GM21786 (cell line): ENCODE measurements around the gene PRCD.

ENCODE experiments used
- ATAC-seq: cut with Tn5 transposase; IDR thresholded peaks from one replicate; pipeline ENCODE4 v1.9.1; 2021; ENCODE audit not compliant: unreplicated experiment

Gene PRCD

GRCh38 chr17:76594690-76595089 is 54.8 kb downstream of the PRCD start:
- ATAC-seq, result no peak
